CD4-positive, alpha-beta T cell treated with Interleukin-4 for 4 hours (primary cell): ENCODE results near the gene SLC40A1.
A peak's percentile ranks its signal among the peaks of the same experiment; 100 is the strongest.

Source experiments
- DNase-seq: peaks from one replicate; pipeline ENCODE4 v3.0.0-alpha.2; 2020

The SLC40A1 gene

DNA sequence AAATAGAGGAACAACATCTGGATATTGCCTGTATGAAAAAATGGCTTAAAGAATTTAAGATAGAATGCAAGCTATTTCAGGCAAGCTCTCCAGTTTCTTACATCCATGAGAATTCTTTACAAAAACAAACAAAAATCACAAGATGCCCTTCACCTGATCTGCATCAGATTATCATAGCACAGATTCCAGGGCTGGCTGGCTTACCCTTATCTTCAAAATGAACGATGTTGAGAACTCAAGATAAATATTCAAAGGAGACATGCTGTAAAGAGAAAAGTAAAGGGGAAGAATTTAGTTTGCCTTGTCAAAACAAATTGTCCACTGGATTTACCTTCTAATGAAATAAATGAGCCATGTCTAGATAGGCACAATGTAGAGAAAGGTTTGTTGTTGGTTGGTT lies 18.7 kb upstream of the SLC40A1 start:
- no peak for DNase-seq

DNA sequence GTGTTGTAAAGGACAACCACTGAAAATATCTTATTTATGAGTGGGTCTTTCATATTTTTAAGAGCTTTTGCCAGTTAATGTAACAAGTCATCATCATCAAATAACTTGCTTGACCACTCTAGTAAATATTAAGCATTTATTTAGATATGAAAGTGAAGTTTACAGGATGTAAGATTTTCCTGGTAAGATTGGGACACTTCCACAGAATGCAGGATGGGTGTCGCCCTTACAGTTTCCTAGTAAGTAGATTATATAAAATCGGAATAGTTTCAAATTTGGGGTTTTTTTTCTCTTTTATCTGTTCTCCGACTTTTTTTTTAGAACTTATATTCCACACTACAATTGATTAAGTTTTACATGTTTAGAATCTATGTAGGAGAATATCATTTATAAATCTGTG lies 14.8 kb upstream of the SLC40A1 start:
- no peak for DNase-seq

DNA sequence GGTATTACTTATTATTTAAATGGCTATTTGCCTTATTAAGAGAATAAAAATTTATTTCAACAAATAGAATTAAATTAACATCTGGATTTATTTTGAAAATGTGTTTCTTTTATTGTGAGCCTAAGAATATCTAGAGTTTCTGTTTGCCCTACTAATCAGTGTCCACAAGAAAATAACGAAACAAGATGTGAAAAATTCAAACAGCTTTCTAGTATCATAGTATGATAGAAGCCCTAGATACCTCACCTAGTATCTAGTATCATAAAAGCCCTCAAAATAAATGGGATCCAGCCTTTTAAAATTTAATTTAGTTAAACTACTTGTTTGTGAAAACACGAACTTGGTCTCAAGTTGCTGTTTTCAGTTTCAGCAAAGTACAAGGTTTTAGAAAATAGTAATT lies 13.7 kb upstream of the SLC40A1 start:
- no peak for DNase-seq

DNA sequence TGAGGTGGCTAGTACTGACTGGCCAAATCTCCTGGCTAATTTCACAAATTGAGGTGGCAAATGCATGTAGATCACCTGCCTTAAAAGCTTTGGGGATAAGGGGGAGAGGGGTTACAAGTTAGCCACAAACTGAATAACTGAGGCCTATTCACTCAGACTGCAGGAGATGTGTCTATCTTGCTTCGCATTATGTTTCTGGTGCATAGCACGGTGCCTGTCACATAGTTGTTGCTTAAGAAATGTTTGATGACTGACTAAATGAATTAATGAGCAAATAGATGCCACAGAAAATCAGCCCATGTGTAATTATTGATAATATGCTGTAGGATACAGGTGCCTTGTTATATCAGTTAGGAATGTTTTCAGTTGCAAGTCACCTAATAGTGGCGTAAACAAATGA lies 12.5 kb upstream of the SLC40A1 start:
- DNase-seq: no peak

DNA sequence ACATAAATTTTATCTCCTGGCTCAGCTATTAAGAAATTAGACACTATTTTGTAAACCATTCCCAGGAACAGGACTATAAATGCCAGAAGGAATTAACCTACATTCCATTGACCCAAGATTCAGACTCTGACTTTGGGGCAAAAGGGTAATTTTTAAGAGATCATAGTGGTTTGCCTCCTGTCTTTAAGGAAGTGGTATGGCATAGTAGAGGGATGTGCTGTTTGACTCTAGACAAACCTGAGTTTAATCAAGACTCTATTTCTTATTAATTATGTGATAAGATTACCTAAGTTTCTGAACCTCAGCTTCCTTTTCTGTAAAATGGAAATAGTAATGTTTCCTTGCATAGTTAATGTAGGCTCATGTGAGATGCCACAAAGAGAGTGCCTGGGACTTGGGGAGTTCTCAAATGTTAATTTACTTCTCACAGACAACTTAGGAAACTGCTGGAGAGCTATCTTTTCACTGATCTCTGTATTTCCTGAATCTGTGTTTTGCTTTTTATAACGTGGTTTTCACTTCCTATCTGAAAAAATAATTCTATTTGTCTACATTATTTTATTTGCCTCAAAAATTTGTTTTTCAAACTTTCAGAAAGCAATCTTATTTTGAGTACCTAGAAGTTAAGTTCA lies 11.9 kb upstream of the SLC40A1 start:
- DNase-seq: peak; percentile 5

DNA sequence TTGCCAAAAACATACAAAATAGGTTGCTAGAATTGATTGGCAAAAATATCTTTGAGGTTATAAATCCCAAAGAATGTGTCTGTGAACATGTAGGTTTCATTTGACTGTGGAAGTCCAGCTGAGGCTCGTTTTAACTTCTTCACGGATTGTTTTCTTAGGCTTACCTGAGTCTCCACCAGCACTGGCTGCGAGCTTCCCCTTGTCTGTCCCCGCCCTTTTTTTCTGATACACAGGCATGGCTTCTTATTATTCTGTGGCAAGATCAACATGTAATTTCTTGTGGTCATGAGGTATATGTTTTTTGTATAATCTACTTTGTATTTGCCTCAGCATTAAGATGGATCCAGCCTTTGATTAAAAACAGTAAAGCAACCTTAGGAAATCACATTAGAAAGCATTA lies 7.2 kb upstream of the SLC40A1 start:
- no peak for DNase-seq

DNA sequence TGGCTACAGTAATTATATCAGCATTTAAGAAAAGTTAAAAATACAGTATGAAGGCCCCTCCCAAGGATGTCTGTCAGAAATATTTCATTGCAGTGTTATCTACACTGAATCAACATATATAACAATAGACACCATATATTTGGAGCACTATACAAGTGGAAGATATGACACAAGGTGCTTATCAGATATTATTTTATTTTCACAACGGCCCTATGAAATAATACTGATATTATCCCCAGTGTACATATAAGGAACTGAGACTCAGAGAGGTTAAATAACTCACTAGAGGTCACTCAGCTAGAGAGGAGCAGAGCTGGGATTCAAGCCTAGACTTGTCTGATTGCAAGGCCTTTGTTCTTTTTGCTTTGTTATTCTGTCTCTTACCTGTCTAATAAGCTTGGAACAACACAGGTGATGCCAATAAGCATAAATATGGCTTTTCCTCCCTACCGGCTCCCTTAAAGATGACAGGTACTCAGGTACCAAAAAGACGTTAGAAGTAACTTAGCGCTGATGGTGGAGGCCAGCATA lies 4.7 kb upstream of the SLC40A1 start:
- DNase-seq: no peak

DNA sequence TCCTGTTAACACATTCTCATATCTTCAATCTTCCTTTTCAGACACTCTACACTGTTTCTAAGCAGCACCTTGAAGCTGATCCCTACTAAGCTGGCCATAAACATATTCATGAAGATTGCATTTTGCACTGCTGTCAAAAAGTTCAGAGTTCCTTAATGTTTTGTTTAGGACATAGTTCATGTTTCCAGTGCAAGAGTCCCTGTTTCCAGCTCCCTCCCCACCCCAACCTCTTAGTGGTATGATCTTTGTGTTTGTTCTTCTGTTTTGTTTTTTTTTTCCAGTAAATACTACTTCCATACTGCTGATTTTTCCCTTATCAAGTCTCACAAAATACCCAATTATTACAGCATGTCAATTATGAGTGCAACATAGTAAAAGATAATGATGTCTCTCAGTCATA lies 4.1 kb upstream of the SLC40A1 start:
- no peak for DNase-seq

DNA sequence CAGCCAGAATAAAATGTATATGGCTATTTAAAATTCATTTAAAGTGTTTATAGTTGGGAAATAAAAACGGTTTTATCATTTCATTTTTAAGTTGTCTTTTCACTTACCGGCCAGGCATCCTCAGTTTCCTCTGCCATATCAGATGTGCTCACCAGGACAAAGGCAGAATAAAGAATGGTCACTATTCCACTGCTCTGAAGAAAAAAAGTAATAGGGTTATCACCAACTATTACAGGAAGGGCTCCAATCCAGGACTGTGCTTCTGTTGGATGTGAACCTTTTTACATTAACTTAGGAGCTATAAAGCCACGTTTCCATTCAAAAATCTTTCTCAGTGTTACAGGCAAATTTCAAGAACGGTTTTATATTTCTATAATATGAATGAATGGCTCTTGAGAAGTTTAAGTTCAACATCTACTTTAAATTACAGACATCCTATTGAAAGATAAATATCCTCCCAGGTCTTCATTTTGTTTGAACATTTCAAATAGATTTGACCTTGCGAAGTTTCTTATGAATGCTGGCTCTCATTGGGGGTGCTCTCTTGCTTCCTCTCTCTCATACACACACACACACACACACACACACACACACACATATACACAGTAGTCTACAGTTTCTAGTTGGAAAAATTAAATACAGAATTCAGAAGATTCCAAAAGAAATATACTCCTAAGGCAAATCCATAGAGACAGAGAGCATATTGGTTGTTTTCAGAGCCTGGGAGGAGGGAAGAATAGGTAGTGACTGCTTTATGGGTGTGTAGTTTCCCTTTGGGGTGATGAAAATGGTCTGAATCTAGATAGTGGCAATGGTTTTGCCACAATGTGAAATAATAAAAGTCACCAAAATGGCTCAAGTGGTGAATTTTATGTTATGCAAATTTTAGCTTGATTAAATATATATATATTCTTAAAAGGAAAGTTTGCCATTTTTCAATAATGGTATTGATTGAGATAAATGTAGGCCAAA lies 2.9 kb upstream of the SLC40A1 start:
- DNase-seq: no peak

DNA sequence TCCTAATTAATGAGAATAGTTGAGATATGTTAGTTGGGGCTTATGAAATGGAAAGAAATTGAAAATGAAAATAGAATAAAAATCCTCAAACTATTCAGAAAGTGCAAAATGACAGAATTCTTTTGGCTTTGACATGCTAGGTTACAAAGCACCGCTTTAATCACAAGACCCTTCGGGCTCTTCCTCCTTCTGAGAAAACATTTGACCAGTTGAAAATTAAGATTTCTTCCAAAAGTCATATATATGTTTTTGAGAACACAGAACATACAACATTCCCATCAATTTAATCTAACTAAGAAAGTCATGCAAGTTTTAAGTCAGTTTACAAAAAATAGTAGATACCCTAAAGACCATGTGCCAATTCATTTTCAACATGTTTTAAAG lies 2.2 kb upstream of the SLC40A1 start:
- DNase-seq: no peak

DNA sequence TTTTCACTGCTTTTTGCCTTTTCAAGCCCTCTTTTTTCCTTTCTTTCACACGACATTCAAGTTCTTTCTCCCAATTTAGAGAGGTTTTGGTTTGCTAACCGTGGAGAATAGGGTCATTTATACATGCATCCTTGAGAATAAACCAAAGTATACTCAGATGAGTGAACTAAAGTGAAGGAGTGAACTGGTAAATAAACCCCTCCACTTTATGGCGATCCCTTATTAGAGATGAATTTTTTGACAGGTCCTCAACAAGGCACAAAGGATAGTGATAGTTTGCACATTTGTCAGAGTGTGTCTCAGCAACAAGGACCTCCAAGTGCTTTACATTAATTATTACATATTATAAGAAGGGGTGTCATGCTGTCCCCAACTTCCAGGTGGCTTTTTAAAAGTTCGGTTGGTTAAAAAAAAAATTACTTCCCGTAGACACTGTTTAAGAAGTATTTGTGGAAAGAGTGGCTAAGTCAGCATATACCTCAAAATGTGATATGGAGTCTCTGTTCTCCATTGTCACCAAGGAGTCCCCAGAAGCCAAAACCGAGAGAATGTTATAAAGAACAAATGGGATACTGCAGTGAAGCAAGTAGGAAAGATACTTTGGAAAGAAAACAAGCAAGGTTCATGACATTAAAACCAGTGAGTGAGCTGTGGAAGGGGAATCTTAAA lies 1.7 kb upstream of the SLC40A1 start:
- no peak for DNase-seq

DNA sequence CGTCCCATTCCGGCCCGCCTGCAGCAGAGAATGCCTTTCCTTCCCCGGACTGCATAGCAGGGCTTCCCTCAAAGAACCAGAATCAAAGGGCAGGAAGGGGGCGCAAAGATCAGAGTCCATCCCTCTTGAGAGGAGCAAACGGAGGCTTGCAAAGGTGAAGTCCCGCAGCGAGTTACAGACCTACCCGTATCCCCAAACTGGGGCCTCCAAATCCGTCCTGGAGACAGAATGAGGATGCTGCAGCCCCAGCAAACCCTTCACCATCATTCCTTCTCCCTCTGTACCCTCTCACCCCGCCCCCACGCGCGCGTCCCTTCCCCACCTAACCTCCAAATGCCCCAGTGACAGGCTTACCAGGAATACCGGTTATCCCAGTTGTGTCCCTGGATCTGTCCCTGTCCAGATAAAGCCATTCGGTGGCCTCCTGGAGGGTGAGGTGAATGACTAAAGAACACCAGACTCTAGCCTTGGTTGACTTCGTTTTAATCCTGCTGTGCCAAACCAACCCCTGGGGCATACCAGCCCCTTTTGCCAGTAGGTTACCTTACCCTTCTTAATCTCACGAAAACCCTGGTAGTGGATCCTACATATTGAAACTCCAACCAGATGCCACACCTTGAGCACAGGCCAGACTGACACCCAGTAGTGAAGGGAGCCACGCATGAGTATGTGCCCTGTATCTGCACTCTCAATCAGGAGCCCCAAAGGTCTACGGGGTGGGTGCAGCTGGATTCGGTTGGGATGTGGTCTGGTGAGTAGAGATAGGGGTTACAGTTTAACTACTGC lies 961 bp upstream of the SLC40A1 start:
- DNase-seq: no peak

DNA sequence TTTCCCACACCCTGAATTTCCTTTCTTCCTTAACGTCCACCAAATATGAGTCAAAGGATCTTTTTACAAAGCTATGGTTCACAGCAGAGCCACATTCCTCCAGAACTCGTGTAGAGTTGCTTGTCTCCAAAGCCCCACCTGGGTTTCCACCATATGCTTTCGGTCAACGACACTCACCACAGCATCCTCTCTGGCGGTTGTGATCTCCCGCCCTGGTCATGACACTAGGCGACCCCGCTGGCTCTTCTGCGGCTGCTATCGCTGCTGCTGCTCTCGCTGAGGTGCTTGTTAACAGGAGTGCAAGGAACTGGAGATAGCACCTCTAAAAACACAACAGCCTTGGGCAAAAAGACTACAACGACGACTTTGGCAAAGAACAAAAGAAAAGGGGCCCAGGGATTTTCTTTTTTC lies 340 bp downstream of the SLC40A1 start:
- DNase-seq: peak; percentile 8

DNA sequence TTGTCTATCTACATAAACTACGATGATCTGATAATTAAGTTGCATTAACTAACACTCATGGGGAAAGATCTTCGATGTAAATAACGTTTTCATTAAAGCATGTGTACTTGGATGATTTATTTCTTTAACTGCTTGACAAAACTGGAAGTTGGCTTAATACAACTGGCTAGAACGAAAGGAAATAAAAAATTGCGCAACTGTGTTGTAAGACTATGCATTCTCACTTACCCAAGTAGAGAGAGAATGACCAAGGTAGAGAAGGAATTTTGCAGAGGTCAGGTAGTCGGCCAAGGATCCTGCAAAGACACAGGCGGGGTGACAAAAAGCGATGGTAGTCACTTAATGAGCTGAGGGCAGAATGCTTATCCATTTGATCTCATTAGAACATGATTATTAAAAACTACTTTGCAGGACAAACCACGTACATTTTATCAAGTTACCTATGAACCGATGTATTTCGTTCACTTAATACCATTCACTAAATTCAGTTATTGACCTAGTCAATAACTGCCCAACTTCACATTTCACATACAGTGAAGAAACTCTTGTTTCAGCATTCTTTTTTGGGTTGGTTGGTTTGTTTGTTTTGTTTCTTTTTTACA lies 900 bp downstream of the SLC40A1 start:
- DNase-seq: peak; percentile 6

DNA sequence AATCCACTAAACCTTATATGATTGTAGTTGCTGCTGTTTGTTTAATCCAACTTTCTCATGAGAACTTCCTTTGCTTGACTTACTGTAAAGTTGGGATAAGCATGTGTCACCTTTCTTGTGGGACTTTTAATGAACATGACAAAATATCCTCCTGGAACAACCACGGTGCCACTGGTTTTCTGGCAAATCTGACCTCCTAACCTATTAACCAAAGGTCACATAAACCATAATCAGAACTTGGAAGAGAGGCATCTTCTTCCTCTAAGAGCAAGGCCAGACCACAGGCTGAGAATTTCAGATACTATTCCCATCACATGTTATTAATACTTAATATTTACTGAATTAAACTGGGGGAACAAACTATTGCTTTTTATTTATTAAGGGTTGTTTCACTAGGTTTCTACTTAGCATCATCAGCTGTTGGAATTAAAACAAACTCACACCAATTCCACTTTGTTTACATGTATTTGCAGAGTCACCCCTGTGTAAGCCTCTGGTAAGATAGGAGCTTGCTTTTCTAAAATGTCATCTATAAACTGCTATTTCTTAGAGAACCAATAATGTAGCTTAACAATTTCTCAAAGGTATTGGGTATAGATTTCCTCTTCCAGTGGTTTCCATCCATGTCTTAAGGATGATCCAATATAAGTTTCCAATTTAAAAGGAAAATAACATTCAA lies 2.2 kb downstream of the SLC40A1 start:
- DNase-seq: no peak

DNA sequence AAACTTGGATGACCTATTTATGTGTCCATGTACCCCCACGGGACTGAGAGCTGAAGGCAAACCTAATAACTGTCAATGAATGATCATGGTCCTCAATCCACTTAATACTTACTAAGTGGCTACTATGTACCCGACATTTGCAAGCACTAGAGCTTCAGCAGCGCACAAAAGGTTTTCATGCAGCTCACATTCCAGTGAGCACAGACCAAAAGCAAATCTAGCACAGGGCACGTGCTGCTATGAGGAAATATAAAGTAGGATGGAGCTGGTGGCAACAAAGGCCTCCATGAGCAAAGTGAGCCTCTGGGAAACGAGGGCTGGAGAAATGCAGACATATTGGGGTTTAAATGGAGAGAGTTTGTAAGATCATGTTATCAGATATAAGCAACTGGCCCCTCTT lies 3.5 kb downstream of the SLC40A1 start:
- no peak for DNase-seq

DNA sequence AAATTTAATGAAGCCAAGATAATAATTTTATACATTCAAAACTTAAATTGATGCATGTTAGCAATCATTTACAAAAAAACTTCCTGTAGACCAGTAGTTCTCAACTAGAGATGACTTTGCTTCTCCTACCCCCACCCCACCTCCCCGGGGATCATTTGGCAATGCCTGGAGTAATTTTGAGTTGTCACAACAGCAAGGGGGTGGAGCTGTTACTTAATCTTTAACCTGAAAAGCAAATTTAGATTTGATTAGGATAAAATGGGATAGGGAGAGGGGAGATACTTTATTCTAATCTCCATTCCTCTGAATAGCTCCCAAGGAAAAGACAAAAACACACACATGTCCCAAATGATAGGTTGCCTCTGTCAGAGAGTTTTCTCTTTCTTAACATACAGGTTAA lies 4.2 kb downstream of the SLC40A1 start:
- no peak for DNase-seq

DNA sequence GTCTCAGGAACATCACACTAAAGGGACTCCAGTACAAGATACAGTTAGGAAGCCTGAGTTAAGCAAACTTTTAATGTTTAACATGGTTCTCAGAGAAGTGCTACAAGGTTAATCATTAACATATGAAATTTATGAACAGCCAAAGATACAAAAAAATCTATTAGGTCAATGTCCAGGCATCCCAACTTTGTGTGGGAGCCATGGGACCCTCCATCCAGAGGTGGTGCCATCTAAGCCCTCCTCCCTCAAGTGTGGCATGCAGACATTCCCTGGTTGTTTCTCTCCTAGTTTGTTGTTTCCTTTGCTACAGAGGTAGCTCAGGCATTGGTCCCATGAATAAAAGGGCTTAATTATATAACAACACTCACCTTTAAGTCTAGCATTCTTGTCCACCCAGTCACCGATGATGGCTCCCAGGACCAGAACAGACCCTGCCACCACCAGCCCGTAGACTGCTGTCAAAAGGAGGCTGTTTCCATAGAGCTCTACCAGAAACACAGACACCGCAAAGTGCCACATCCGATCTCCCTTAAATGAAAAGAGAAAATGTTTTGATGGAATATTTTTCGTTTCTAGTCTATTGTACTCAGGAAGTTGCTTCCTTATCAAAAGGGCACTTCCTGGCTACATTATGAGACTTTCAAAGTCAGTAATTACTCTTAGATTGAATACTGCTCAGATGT lies 5.7 kb downstream of the SLC40A1 start:
- no peak for DNase-seq

DNA sequence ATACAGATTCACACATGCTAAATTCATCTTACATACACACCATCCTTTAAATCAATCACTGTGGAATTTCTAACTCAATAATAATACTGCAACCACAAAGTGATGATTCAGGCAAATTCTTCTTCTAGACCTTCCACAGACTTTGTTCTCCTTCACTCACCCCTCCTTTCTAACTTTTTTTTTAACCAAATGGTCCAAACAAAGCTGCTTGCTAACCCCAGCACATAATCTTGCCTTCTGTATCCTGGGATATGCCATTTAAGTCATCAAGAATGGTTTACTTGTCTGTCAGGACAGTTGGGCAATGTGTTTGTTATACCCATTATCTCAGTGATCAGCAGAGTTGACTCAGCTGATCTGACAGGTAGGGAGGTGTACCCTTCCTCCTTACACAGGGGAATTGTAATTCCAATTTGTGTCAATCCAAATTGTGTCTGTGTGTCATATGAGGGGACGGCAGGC lies 10.0 kb downstream of the SLC40A1 start:
- no peak for DNase-seq

DNA sequence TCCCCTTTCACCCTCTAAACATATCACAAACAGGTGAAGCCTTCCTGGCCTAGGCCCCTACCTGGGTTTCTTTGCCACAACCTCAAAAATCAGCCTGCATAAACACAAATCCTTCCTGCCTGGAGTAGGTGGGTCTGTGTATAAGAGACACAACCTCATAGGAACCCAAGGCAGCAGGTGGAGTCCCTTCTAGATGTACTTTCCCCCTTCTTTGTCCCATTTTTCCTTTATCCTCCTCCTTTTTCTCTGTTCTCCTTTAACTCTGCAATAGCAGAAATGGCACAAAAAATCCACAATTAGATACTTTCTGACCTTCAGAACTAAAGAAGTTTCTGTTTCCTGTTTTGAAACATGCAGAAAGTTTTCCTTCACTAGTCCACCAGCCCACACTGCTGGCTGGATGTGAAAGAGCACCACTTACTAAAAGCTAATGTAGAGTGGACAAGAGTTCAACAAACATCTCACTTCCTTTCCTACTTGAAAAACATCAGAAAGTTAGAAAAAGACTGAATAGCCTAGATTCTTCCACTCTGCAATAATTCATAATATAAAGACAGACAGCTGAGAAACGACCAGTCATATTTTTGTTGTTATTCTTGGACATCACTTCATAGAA lies 11.2 kb downstream of the SLC40A1 start:
- no peak for DNase-seq

DNA sequence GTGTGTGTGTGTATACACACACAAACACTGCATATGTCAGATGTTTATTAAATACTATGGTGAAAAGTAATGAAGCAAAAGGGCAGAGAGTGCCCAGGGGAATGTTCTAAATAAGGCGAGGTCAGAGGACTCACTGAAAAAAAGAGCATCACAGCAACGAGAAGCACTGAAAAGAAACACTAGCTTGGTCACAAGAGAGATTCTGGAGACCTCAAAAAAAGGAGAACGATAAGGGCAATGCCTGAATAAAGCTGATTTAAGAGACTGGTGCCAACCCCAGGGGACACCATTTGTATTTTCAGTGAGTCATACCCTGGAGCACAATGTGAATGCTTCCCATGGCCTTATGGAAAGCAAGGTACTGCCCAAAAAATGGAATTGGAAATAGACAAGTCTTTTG lies 14.5 kb downstream of the SLC40A1 start:
- no peak for DNase-seq
